Thoracic aorta (tissue), 2 donors: Measurements from ENCODE around the gene ANKRD52. TPM values are rescaled to one million over a fixed set of nuclear protein-coding genes. Genes with fewer than 3 reads are reported as not detected.
A peak's percentile ranks its signal among the peaks of the same experiment; 100 is the strongest.
"Not testable (repeated sequence)": the region's sequence is repeated elsewhere in the genome, so short reads cannot be mapped to it uniquely, and the experiment has no call there.

Experiments
- ATAC-seq: fragments of 150-250 bp; one replicate; pipeline ENCODE4 v1.8.0; 2017; ENCODE audit warnings: low read depth; ENCODE audit not compliant: insufficient number of reproducible peaks, low FRiP score
- DNase-seq: peaks from one replicate; pipeline ENCODE4 v3.0.0-alpha.2; 2020; ENCODE audit warnings: low spot score
- H3K27ac ChIP-seq, 2 donors: fragments of 200-600 bp; sonication (generic); 1 replicate in 1 of 2; 2 replicates in 1 of 2; pipeline ENCODE4 v1.5.1; 2016; ENCODE audit warnings: mild to moderate bottlenecking in 2 of 2, moderate library complexity in 2 of 2
- H3K27me3 ChIP-seq: fragments of 200-600 bp; sonication (generic); replicated peaks from 2 replicates; pipeline ENCODE4 v1.6.0; 2016; ENCODE audit warnings: mild to moderate bottlenecking; ENCODE audit not compliant: insufficient read depth
- H3K36me3 ChIP-seq: fragments of 200-600 bp; sonication (generic); one replicate; pipeline ENCODE4 v1.5.1; 2016
- H3K4me1 ChIP-seq, 2 donors: fragments of 200-600 bp; sonication (generic); 1 replicate in 1 of 2; 2 replicates in 1 of 2; pipeline versions ENCODE4 v1.5.1 to v1.6.0; 2016; ENCODE audit warnings: low read depth in 2 of 2, mild to moderate bottlenecking in 1 of 2; ENCODE audit not compliant: control insufficient read depth in 1 of 2
- H3K4me3 ChIP-seq: fragments of 200-600 bp; sonication (generic); 2 replicates; pipeline ENCODE4 v1.5.1; 2016; ENCODE audit warnings: mild to moderate bottlenecking
- H3K9me3 ChIP-seq: fragments of 200-600 bp; sonication (generic); 2 replicates; pipeline ENCODE4 v1.5.1; 2016
- total RNA-seq, 2 donors: library from RNA; depleted of rRNA; stranded (reverse); fragments of >200 nt; gene quantifications; one replicate each; pipeline versions ENCODE4 v1.1.0 to v1.2.3, GENCODE V29; 2016
- TF ChIP-seq, protein P1 (sequence below): fragments of 200-600 bp; sonication (generic); IDR thresholded peaks from one replicate; pipeline ENCODE4 v1.5.1; 2019; ENCODE audit warnings: antibody characterized with exemption

Gene ANKRD52
- total RNA-seq, 2 donors from 2014 or later = 30.9 to 36.3 TPM

DNA sequence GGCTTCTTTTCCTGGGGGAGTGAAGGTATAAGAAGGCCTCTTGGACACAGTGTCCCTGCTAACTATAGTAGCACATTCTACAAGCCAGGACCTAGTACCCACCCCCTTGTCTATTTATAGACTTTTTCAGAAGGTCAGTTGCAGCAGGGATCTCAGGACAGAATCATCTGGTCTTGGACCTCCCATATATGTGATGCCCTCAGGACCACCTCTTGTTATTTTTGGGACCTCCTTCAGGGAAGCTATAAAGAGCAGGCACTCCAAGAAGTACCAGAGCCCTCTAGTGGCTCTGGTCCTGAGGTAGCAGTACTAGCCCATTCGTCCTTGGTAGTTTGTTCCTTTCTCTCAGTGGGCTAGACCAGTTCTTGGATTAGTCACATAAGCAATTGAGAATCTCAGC, 12.8 kb upstream of the ANKRD52 start:
- H3K9me3 ChIP-seq = no peaks in the 10 kb centered on the region
- no peak overlapping the region for H3K4me3 ChIP-seq
- DNase-seq (no peak), ATAC-seq (no peak)
- H3K27ac ChIP-seq = peak overlapping the region; percentile 10 to 45
- peaks cover 10 to 23% of the 10 kb centered on the region in 2 donors for H3K4me1 ChIP-seq
- H3K36me3 ChIP-seq = peaks cover 32% of the 10 kb centered on the region
- TF ChIP-seq, protein P1, sequence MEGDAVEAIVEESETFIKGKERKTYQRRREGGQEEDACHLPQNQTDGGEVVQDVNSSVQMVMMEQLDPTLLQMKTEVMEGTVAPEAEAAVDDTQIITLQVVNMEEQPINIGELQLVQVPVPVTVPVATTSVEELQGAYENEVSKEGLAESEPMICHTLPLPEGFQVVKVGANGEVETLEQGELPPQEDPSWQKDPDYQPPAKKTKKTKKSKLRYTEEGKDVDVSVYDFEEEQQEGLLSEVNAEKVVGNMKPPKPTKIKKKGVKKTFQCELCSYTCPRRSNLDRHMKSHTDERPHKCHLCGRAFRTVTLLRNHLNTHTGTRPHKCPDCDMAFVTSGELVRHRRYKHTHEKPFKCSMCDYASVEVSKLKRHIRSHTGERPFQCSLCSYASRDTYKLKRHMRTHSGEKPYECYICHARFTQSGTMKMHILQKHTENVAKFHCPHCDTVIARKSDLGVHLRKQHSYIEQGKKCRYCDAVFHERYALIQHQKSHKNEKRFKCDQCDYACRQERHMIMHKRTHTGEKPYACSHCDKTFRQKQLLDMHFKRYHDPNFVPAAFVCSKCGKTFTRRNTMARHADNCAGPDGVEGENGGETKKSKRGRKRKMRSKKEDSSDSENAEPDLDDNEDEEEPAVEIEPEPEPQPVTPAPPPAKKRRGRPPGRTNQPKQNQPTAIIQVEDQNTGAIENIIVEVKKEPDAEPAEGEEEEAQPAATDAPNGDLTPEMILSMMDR = peak; percentile 36
- no peaks in the 10 kb centered on the region for H3K27me3 ChIP-seq

DNA sequence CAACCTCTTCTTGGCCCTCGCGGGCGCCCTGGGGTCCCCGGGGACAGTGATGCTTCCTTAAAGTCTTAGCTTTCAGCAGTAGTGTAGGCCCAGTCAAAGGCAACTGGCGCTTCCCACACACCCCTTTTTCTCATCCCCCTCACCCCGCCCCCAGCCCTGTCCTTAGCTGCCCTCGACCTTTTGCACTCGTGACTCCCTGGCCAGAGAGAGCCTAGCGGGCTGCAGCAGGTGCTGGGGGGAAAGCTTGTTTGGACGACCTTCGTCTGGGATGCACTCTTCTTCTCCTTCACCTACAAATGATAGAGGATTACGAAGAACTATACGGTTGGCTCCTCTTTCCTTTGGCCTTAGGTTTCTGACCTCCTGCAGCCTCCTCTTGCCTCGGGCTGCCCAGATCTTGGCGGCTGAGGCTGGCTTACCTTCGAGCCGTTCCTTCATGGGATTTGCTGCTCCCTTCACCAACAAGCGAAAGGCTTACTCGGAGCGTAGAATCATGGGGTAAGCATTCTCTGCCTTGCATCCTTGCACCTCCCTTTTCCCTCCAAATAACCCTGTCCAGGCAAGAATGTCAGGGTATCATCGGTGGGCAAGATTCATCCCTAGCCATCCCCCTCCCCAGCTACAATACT, 9.4 kb upstream of the ANKRD52 start:
- Histone ChIP-seq H3K36me3 (peaks cover 3% of the 10 kb centered on the region), H3K4me3 (peak overlapping the region; percentile 98), H3K4me1 (peaks cover 10 to 23% of the 10 kb centered on the region in 2 donors), H3K27ac (peak overlapping the region; percentile 95 to 98), H3K27me3 (no peaks in the 10 kb centered on the region), H3K9me3 (no peaks in the 10 kb centered on the region)
- ATAC-seq (no peak), DNase-seq (no peak)
- TF ChIP-seq, protein P1 = no peak

DNA sequence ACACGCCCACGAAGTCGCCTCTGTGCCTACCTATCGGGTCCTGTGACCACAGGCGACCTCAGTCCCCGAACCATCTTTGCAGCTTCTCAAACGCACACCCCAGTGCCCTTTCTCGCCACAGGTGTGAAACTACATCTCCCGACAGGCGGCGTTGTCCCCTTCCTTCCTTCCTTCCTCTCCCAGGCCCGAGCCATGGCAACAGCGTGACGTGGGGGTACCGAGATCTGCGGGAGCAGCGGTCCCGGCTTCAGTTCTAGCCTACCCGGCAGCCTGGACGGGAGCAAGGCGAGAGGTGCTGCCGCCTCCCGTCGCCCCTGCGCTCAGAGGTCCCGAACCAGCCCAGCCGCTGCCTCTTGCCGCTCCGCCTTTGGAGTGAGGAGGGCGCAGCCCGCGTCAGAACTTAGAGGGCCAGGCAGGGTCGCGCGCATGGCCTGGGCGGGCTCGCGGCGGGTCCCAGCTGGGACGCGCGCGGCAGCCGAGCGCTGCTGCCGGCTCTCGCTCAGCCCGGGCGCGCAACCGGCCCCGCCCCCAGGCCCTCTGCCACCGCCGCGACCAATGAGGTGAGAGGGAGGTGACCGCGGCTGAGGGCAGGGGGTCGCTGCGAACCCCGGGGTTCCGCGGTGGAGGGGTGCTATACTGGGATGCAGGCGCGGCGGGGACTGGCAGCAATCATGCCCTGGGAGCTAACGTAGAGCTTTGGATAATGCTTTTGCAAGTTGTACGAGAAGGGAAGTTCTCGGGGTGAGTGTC, 8.7 kb upstream of the ANKRD52 start, which contains the start of gene COQ10A:
TSS of gene COQ10A (plus strand) at position 250 of the 750 bp plus-strand sequence. CDS start at position 427, 177 bp downstream.
- no peaks in the 10 kb centered on the region for H3K9me3 ChIP-seq
- TF ChIP-seq, protein P1 = peak; percentile 61

DNA sequence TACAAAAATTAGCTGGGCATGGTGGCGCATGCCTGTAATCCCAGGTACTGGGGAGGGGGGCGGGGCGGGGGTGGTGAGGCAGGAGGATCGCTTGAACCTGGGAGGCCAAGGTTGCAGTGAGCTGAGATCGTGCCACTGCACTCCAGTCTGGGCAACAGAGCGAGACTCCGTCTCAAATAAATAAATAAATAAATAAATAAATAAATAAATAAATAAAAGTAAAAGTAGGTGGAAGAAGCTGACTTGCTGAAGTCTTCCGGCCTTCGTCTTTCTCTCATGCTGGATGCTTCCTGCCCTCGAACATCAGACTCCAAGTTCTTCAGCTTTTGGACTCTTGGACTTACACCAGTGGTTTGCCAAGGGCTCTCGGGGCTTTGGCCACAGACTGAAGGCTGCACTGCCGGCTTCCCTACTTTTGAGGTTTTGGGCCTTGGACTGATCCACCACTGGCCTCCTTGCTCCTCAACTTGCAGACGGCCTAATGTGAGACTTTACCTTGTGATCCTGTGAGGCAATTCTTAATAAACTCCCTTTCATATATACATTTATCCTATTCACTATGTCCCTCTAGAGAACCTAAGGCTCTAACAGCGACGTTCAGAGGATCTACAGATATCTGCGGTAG, 8.0 kb upstream of the ANKRD52 start:
- H3K36me3 ChIP-seq, DNase-seq, H3K27me3 ChIP-seq, ATAC-seq, H3K9me3 ChIP-seq: not testable (repeated sequence)
- Histone ChIP-seq H3K27ac (peak overlapping the region; percentile 95 to 98), H3K4me1 (peaks cover 10 to 19% of the 10 kb centered on the region in 2 donors), H3K4me3 (peak overlapping the region; percentile 98)

More for the DNA sequence above, 8.7 kb upstream of the ANKRD52 start, which contains the start of gene COQ10A:
- H3K4me3 ChIP-seq = peak within 1 kb of the TSS; percentile 98
- H3K27me3 ChIP-seq = no peaks in the 10 kb centered on the region
- H3K27ac ChIP-seq = peak within 1 kb of the TSS; percentile 95 to 98
- DNase-seq (peak; percentile 69), ATAC-seq (peak; percentile 84)
- peaks cover 10 to 23% of the 10 kb centered on the region in 2 donors for H3K4me1 ChIP-seq
- no peaks in the 10 kb centered on the region for H3K36me3 ChIP-seq

DNA sequence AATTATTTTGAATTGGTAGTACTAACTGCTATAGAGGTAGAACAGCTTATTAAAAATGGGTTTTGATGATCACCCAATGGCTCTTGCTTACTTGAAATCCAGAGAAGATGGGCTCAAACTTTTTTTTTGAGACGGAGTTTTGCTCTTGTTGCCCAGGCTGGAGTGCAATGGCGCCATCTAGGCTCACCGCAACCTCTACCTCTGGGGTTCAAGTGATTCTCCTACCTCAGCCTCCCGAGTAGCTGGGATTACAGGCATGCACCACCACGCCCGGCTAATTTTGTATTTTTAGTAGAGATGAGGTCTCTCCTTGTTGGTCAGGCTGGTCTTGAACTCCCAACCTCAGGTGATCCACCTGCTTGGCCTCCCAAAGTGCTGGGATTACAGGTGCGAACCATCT, 4.8 kb upstream of the ANKRD52 start:
- H3K9me3 ChIP-seq, H3K27ac ChIP-seq, H3K4me3 ChIP-seq, DNase-seq, ATAC-seq, H3K27me3 ChIP-seq, H3K36me3 ChIP-seq: not testable (repeated sequence)
- peaks cover 10 to 15% of the 10 kb centered on the region in 2 donors for H3K4me1 ChIP-seq
